HepG2 (cell line): ENCODE results near the gene MTHFD1L. TPM values are rescaled to one million over a fixed set of nuclear protein-coding genes. Genes with fewer than 3 reads are reported as not detected.
"Not testable (repeated sequence)": the region's sequence is repeated elsewhere in the genome, so short reads cannot be mapped to it uniquely, and the experiment has no call there.

Experiments
- CREM ChIP-seq, 2 experiments: sonication (generic) in 1 of 2; formaldehyde crosslinking in 1 of 2; IDR thresholded peaks; 2 replicates each; pipeline versions ENCODE4 v1.4.0 to v1.6.1; 2016 to 2020; ENCODE audit warnings: antibody characterized with exemption in 1 of 2, mild to moderate bottlenecking in 1 of 2, missing genetic modification reagents in 1 of 2
- FOXK1 ChIP-seq: sonication (generic); formaldehyde crosslinking; IDR thresholded peaks from 2 replicates; pipeline ENCODE4 v1.4.0; 2020; ENCODE audit warnings: low read depth, missing genetic modification reagents, borderline replicate concordance
- FOXP1 ChIP-seq, 2 experiments: fragments of 450-650 bp in 1 of 2; IDR thresholded peaks; 2 replicates each; pipeline ENCODE4 v1.6.1; 2017 to 2018; ENCODE audit warnings: antibody characterized with exemption in 1 of 2
- MEF2D ChIP-seq: sonication (generic); formaldehyde crosslinking; IDR thresholded peaks from 2 replicates; pipeline ENCODE4 v1.5.1; 2020; ENCODE audit warnings: mild to moderate bottlenecking, missing genetic modification reagents
- PHF5A ChIP-seq: IDR thresholded peaks from one replicate; pipeline ENCODE4 v1.6.1; 2018; ENCODE audit warnings: low read depth, missing genetic modification reagents; ENCODE audit not compliant: unreplicated experiment
- SKI ChIP-seq: fragments of 450-650 bp; IDR thresholded peaks from one replicate; pipeline ENCODE4 v1.6.1; 2018; ENCODE audit warnings: mild to moderate bottlenecking; ENCODE audit not compliant: partially characterized antibody
- SP5 ChIP-seq: IDR thresholded peaks from 2 replicates; pipeline ENCODE4 v1.6.1; 2016; ENCODE audit warnings: low read depth, borderline replicate concordance
- TOE1 ChIP-seq: sonication (generic); formaldehyde crosslinking; IDR thresholded peaks from 2 replicates; pipeline ENCODE4 v1.4.0; 2020; ENCODE audit warnings: mild to moderate bottlenecking, missing genetic modification reagents
- USF2 ChIP-seq, 2 experiments: sonication (generic) in 1 of 2; formaldehyde crosslinking in 1 of 2; IDR thresholded peaks; 2 replicates each; pipeline versions ENCODE4 v1.5.1 to v1.6.1; 2011 to 2020; ENCODE audit warnings: borderline replicate concordance in 1 of 2, low read depth in 1 of 2, low read length in 1 of 2, mild to moderate bottlenecking in 1 of 2, missing genetic modification reagents in 1 of 2, moderate library complexity in 1 of 2
- ZFP1 ChIP-seq: IDR thresholded peaks from 2 replicates; pipeline ENCODE4 v1.6.1; 2016
- ZHX2 ChIP-seq, 2 experiments: sonication (generic) in 1 of 2; formaldehyde crosslinking in 1 of 2; IDR thresholded peaks; 2 replicates each; pipeline versions ENCODE4 v1.6.1 to v1.9.0; 2014 to 2022; ENCODE audit warnings: antibody characterized with exemption in 1 of 2, borderline replicate concordance in 1 of 2, inconsistent platforms in 1 of 2, low read depth in 1 of 2, missing genetic modification reagents in 1 of 2
- ZNF124 ChIP-seq: sonication (generic); formaldehyde crosslinking; IDR thresholded peaks from 2 replicates; pipeline ENCODE4 v1.4.0; 2020; ENCODE audit warnings: missing genetic modification reagents
- ZNF280D ChIP-seq: sonication (generic); formaldehyde crosslinking; IDR thresholded peaks from 2 replicates; pipeline ENCODE4 v1.5.1; 2020; ENCODE audit warnings: mild to moderate bottlenecking, missing genetic modification reagents
- ZNF335 ChIP-seq: sonication (generic); formaldehyde crosslinking; IDR thresholded peaks from 2 replicates; pipeline ENCODE4 v1.4.0; 2020; ENCODE audit warnings: missing genetic modification reagents
- polyA plus RNA-seq, 8 experiments: library from polyadenylated mRNA; depleted of rRNA in 3 of 8; stranded (reverse) in 7 of 8; unstranded in 1 of 8; fragments of >200 nt; fragmentation: Illumina TruSeq in 4 of 8; extraction: Trizol in 4 of 8; gene quantifications; 2 replicates each; pipeline versions ENCODE4 v1.2.1 to v1.2.3, GENCODE V29; 2011 to 2016; ENCODE audit warnings: low read depth in 4 of 8, missing spikeins in 1 of 8, mixed read lengths in 1 of 8; ENCODE audit not compliant: insufficient read depth in 1 of 8
- total RNA-seq, 5 experiments: library from RNA; depleted of rRNA; stranded (reverse); fragments of >200 nt; fragmentation: Illumina TruSeq; extraction: Trizol; gene quantifications; 2 replicates each; pipeline ENCODE4 v1.2.3, GENCODE V29; 2016; ENCODE audit warnings: low read depth in 1 of 5

Gene MTHFD1L
- total and polyA plus RNA-seq, 2 of the 13 experiments (the other 11 are each of a cell fraction or from before 2014, with no cell fraction given) = 24.0 to 39.6 TPM

- TF ChIP-seq FOXK1 (CRISPR knock-in tag) (peak; percentile 73; the same call in 1 of the 2 replicates), ZNF335 (CRISPR knock-in tag) (peak; percentile 51; the same call in 1 of the 2 replicates), MEF2D (CRISPR knock-in tag) (peak; percentile 92), ZNF124 (0 out of 2 replicates have a peak, but pooled peaks have one; percentile 36), CREM (IDR thresholded peaks at IDR 0.05) (peak; percentile 73), ZHX2 (IDR thresholded peaks at IDR 0.05; ENCODE audit: low read depth) (0 out of 2 replicates have a peak, but pooled peaks have one; percentile 63), ZHX2 (CRISPR knock-in tag; IDR thresholded peaks at IDR 0.05; ENCODE audit: borderline replicate concordance) (peak; percentile 41; the same call in 1 of the 2 replicates), SKI (peak; percentile 78), PHF5A (CRISPR knock-in tag) (peak; percentile 52), ZNF280D (peak; percentile 52; the same call in 1 of the 2 replicates), SP5 (CRISPR knock-in tag) (peak; percentile 28; the same call in 1 of the 2 replicates), TOE1 (CRISPR knock-in tag) (peak; percentile 71; the same call in 1 of the 2 replicates), ZFP1 (0 out of 2 replicates have a peak, but pooled peaks have one; percentile 60), USF2 (IDR thresholded peaks at IDR 0.05; ENCODE audit: low read depth, low read length) (0 out of 2 replicates have a peak, but pooled peaks have one; percentile 12), USF2 (CRISPR knock-in tag; IDR thresholded peaks at IDR 0.05; ENCODE audit: borderline replicate concordance) (peak; percentile 75; the same call in 1 of the 2 replicates), FOXP1 (CRISPR knock-in tag; IDR thresholded peaks at IDR 0.05) (0 out of 2 replicates have a peak, but pooled peaks have one; percentile 61)
- not testable (repeated sequence) for TF ChIP-seq CREM (CRISPR knock-in tag; IDR thresholded peaks at IDR 0.05); FOXP1 (IDR thresholded peaks at IDR 0.05)
Observed at GRCh38 chr6:151036211-151036721, 170.8 kb downstream of the MTHFD1L start (continued).
